ENCODE measurements around the gene CHMP1A.

- no peak for TF ChIP-seq POLR2A (IDR thresholded peaks at IDR 0.05)
- TF ChIP-seq POLR2AphosphoS5 (IDR thresholded peaks at IDR 0.05), result no peak
- no peak for TF ChIP-seq EP300 (IDR thresholded peaks at IDR 0.05)
Observed at GRCh38 chr16:89602952-89603590, 54.4 kb downstream of the CHMP1A start.
